GM12872 (cell line): ENCODE results near the gene GRK5.
A peak's percentile ranks its signal among the peaks of the same experiment; 100 is the strongest.

Experiments
- CTCF ChIP-seq: IDR thresholded peaks from 3 replicates; pipeline ENCODE4 v1.5.1; 2011; ENCODE audit warnings: low read depth, mild to moderate bottlenecking, low read length, moderate library complexity; ENCODE audit not compliant: insufficient read depth

Gene GRK5

DNA sequence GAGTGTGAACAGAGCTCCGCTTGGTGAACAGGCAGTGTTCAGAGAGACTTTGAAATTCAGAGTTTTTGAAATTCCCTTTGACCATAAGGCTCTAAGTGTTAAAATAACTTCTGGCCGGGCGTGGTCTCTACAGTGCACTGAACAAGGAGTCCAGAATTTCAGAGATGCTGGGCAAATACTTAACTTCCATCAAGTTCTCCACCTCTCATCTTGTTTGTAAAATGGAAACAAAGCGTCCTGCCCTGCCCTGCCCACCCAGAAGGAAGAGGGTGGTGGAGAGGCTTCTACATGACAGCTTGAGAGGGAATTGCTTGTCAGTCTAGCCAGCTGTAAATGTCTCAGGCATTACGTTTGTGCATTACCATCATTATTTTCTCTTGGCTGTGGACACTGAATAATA, 232.6 kb downstream of the GRK5 start:
- TF ChIP-seq CTCF = no peak

GRCh38 chr10:119441151-119441821, 233.9 kb downstream of the GRK5 start:
- TF ChIP-seq CTCF = no peak

- TF ChIP-seq CTCF = peak; percentile 12; the same call in 1 of the 3 replicates
Measured at GRCh38 chr10:119441921-119442757, 234.8 kb downstream of the GRK5 start.

DNA sequence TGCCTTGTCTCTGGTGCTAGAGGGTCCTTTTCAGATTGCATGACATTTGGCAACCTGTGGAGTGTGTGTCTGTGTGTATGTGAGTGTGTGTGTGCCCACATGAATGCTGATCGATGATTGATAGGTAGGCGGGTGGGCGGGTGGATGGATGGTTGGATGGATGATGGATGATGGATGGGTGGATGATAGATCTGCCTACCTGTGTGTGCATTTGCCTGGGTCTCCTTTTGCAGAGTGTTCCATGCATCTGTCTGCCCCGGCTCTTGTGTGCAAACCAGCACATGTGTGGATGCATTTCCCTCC, 235.3 kb downstream of the GRK5 start:
- no peak for TF ChIP-seq CTCF

GRCh38 chr10:119443441-119443840, 236.1 kb downstream of the GRK5 start:
- no peak for TF ChIP-seq CTCF

GRCh38 chr10:119443970-119444660, 236.7 kb downstream of the GRK5 start:
- TF ChIP-seq CTCF = no peak

DNA sequence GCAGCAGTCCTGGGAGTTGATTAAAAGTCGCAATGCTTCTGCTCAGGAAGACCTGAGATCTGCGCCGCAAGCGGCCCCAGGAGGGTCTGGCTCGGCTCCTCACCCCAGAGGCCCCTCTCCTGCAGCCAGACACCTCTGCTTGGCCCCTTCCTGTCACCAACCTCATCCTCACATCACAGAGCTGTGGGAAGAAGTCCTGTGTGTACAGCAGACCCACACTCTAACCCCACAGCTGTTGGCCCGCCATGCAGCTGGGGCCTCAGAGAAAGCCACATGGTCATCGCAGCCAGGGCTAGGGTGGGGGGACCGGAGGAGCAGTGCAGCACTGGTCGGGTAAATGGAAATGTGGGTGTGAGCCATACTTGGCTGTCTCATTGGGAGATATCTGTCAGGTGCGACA, 237.5 kb downstream of the GRK5 start:
- TF ChIP-seq CTCF = no peak
